NOMO-1 treated with DMSO at 0.1 percent for 48 hours (cell line): ENCODE measurements around the gene TLDC2.
"Not testable (repeated sequence)": the region's sequence is repeated elsewhere in the genome, so short reads cannot be mapped to it uniquely, and the experiment has no call there.

Source experiments
- DNase-seq: peaks from one replicate; lab custom pipeline; 2025; ENCODE audit not compliant: unreplicated experiment; lab: John Stamatoyannopoulos, UW

TLDC2 gene

GRCh38 chr20:36905566-36905965 is 29.6 kb downstream of the TLDC2 start:
- DNase-seq: not testable (repeated sequence)

- DNase-seq: not testable (repeated sequence)
Measured at GRCh38 chr20:36906086-36906485, 30.1 kb downstream of the TLDC2 start.

GRCh38 chr20:36908603-36909002 is 32.7 kb downstream of the TLDC2 start:
- no peak for DNase-seq

- DNase-seq: no peak
Measured at GRCh38 chr20:36916199-36916598, 40.3 kb downstream of the TLDC2 start.

- no peak for DNase-seq
Measured at GRCh38 chr20:36917240-36917639, 41.3 kb downstream of the TLDC2 start.

- no peak for DNase-seq
Measured at GRCh38 chr20:36917943-36918342, 42.0 kb downstream of the TLDC2 start.

- peak; percentile 56 for DNase-seq
Measured at GRCh38 chr20:36919715-36920333, 43.9 kb downstream of the TLDC2 start.

- no peak for DNase-seq
Measured at GRCh38 chr20:36920334-36920730, 44.4 kb downstream of the TLDC2 start.

GRCh38 chr20:36924167-36925045 is 48.5 kb downstream of the TLDC2 start:
- DNase-seq: no peak

GRCh38 chr20:36925234-36925633 is 49.3 kb downstream of the TLDC2 start:
- no peak for DNase-seq

GRCh38 chr20:36926653-36927200 is 50.8 kb downstream of the TLDC2 start:
- DNase-seq: no peak

GRCh38 chr20:36927704-36928103 is 51.8 kb downstream of the TLDC2 start:
- DNase-seq: no peak

GRCh38 chr20:36929290-36929689 is 53.4 kb downstream of the TLDC2 start:
- DNase-seq: no peak

GRCh38 chr20:36929691-36930090 is 53.8 kb downstream of the TLDC2 start:
- no peak for DNase-seq

- not testable (repeated sequence) for DNase-seq
Measured at GRCh38 chr20:36932067-36932466, 56.1 kb downstream of the TLDC2 start.

- no peak for DNase-seq
Measured at GRCh38 chr20:36932476-36933426, 56.8 kb downstream of the TLDC2 start.

GRCh38 chr20:36933571-36933970 is 57.6 kb downstream of the TLDC2 start:
- not testable (repeated sequence) for DNase-seq

- no peak for DNase-seq
Measured at GRCh38 chr20:36936341-36936740, 60.4 kb downstream of the TLDC2 start.

GRCh38 chr20:36936761-36937401 is 60.9 kb downstream of the TLDC2 start:
- peak; percentile 52 for DNase-seq

- DNase-seq: no peak
Measured at GRCh38 chr20:36937402-36937770, 61.4 kb downstream of the TLDC2 start.
